HT1080 (cell line): ENCODE results near the gene KTN1. TPM values are rescaled to one million over a fixed set of nuclear protein-coding genes. Genes with fewer than 3 reads are reported as not detected.

ENCODE experiments used
- DNase-seq: peaks from one replicate; pipeline ENCODE4 v3.0.0-alpha.2; 2015; ENCODE audit warnings: low read depth
- total RNA-seq: library from RNA; depleted of rRNA; stranded (reverse); fragments of >200 nt; shearing (Covaris generic); gene quantifications from 2 replicates; pipeline ENCODE4 v1.2.3, GENCODE V29; 2014

Gene KTN1
- total RNA-seq, 1 experiment from 2014 or later, result 105 TPM

GRCh38 chr14:55609681-55610080 lies 29.7 kb downstream of the KTN1 start:
- peak; percentile 42 for DNase-seq

GRCh38 chr14:55610713-55611370 lies 30.8 kb downstream of the KTN1 start:
- DNase-seq, result no peak

GRCh38 chr14:55611859-55612258 lies 31.9 kb downstream of the KTN1 start:
- DNase-seq, result no peak

- no peak for DNase-seq
Observed at GRCh38 chr14:55614304-55614703, 34.3 kb downstream of the KTN1 start.

- DNase-seq, result no peak
Observed at GRCh38 chr14:55620277-55620676, 40.3 kb downstream of the KTN1 start.

GRCh38 chr14:55620981-55621380 lies 41.0 kb downstream of the KTN1 start:
- no peak for DNase-seq

- DNase-seq, result no peak
Observed at GRCh38 chr14:55621391-55621790, 41.4 kb downstream of the KTN1 start.

GRCh38 chr14:55624913-55625312 lies 44.9 kb downstream of the KTN1 start:
- no peak for DNase-seq

- no peak for DNase-seq
Observed at GRCh38 chr14:55625481-55625880, 45.5 kb downstream of the KTN1 start.

- DNase-seq, result no peak
Observed at GRCh38 chr14:55626131-55626530, 46.1 kb downstream of the KTN1 start.

GRCh38 chr14:55628426-55628825 lies 48.4 kb downstream of the KTN1 start:
- DNase-seq, result no peak

- no peak for DNase-seq
Observed at GRCh38 chr14:55638665-55639064, 58.7 kb downstream of the KTN1 start.

GRCh38 chr14:55641290-55641689 lies 61.3 kb downstream of the KTN1 start:
- no peak for DNase-seq

- no peak for DNase-seq
Observed at GRCh38 chr14:55641954-55642353, 61.9 kb downstream of the KTN1 start.

GRCh38 chr14:55645145-55645544 lies 65.1 kb downstream of the KTN1 start:
- no peak for DNase-seq

GRCh38 chr14:55645845-55646832 lies 66.1 kb downstream of the KTN1 start:
- DNase-seq, result no peak

GRCh38 chr14:55650992-55651391 lies 71.0 kb downstream of the KTN1 start:
- no peak for DNase-seq

GRCh38 chr14:55654243-55654642 lies 74.2 kb downstream of the KTN1 start:
- no peak for DNase-seq

- DNase-seq, result no peak
Observed at GRCh38 chr14:55661029-55661428, 81.0 kb downstream of the KTN1 start.

- DNase-seq, result no peak
Observed at GRCh38 chr14:55662752-55663151, 82.7 kb downstream of the KTN1 start.

GRCh38 chr14:55665067-55665675 lies 85.2 kb downstream of the KTN1 start:
- no peak for DNase-seq

GRCh38 chr14:55667801-55668200 lies 87.8 kb downstream of the KTN1 start:
- no peak for DNase-seq
